GM10266 (cell line): Measurements from ENCODE around the gene CTNNA2.

ENCODE experiments used
- DNase-seq: peaks from one replicate; pipeline ENCODE4 v3.0.0; 2012; ENCODE audit errors: extremely low spot score
- CTCF ChIP-seq: IDR thresholded peaks from 2 replicates; pipeline ENCODE4 v1.5.1; 2012; ENCODE audit warnings: mild to moderate bottlenecking, low read depth; ENCODE audit not compliant: control insufficient read depth, insufficient read depth; ENCODE audit errors: missing control alignments

The CTNNA2 gene

GRCh38 chr2:80117401-80117800 is 604.5 kb downstream of the CTNNA2 start:
- TF ChIP-seq CTCF, result no peak
- no peak for DNase-seq

- DNase-seq, result no peak
- TF ChIP-seq CTCF, result no peak
These were observed 608.0 kb downstream of the CTNNA2 start for GRCh38 chr2:80120866-80121265.

- DNase-seq, result no peak
- no peak for TF ChIP-seq CTCF
These were observed 609.8 kb downstream of the CTNNA2 start for GRCh38 chr2:80122675-80123074.

- DNase-seq, result no peak
- TF ChIP-seq CTCF, result no peak
These were observed 613.8 kb downstream of the CTNNA2 start for GRCh38 chr2:80126596-80127189.

- no peak for TF ChIP-seq CTCF
- no peak for DNase-seq
These were observed 615.2 kb downstream of the CTNNA2 start for GRCh38 chr2:80128080-80128479.

- TF ChIP-seq CTCF, result no peak
- DNase-seq, result no peak
These were observed 619.4 kb downstream of the CTNNA2 start for GRCh38 chr2:80132281-80132680.

GRCh38 chr2:80135001-80135400 is 622.1 kb downstream of the CTNNA2 start:
- DNase-seq, result no peak
- no peak for TF ChIP-seq CTCF
